HepG2 (cell line): ENCODE measurements around the gene CCDC148. TPM values are rescaled to one million over a fixed set of nuclear protein-coding genes. Genes with fewer than 3 reads are reported as not detected.

Experiments used
- CBX5 ChIP-seq: sonication (generic); formaldehyde crosslinking; IDR thresholded peaks from 2 replicates; pipeline ENCODE4 v1.4.0; 2020; ENCODE audit warnings: missing genetic modification reagents, borderline replicate concordance
- FOSL2 ChIP-seq: sonication (generic); formaldehyde crosslinking; IDR thresholded peaks from 2 replicates; pipeline ENCODE4 v1.4.0; 2020; ENCODE audit warnings: missing genetic modification reagents
- HMGA1 ChIP-seq: sonication (generic); formaldehyde crosslinking; conservative IDR thresholded peaks from 2 replicates; pipeline ENCODE4 v1.4.0; 2020; ENCODE audit warnings: missing genetic modification reagents
- NAIF1 ChIP-seq: sonication (generic); formaldehyde crosslinking; IDR thresholded peaks from 2 replicates; pipeline ENCODE4 v1.5.0; 2020; ENCODE audit warnings: mild to moderate bottlenecking, missing genetic modification reagents, borderline replicate concordance
- NFE2L2 ChIP-seq: fragments of 150-350 bp; IDR thresholded peaks from 2 replicates; pipeline ENCODE4 v1.6.1; 2014; ENCODE audit warnings: low read length
- PCBP1 ChIP-seq: fragments of 200-400 bp; formaldehyde crosslinking; IDR thresholded peaks from 2 replicates; pipeline ENCODE4 v1.6.1; 2017; ENCODE audit warnings: mild to moderate bottlenecking, low read depth, low read length, borderline replicate concordance
- PPARG ChIP-seq: conservative IDR thresholded peaks from 2 replicates; pipeline ENCODE4 v1.6.1; 2016; ENCODE audit warnings: missing biosample characterization, missing genetic modification reagents
- RARA ChIP-seq: IDR thresholded peaks from 2 replicates; pipeline ENCODE4 v1.6.1; 2016; ENCODE audit warnings: missing genetic modification reagents, missing compliant biosample characterization
- SAP130 ChIP-seq: IDR thresholded peaks from 2 replicates; pipeline ENCODE4 v1.6.1; 2016; ENCODE audit warnings: low read depth
- SIX4 ChIP-seq: sonication (generic); formaldehyde crosslinking; IDR thresholded peaks from 2 replicates; pipeline ENCODE4 v1.4.0; 2020; ENCODE audit warnings: missing genetic modification reagents
- TCF7 ChIP-seq: sonication (generic); IDR thresholded peaks from 2 replicates; pipeline ENCODE4 v1.6.1; 2016; ENCODE audit warnings: antibody characterized with exemption, low read depth
- THAP8 ChIP-seq: sonication (generic); formaldehyde crosslinking; IDR thresholded peaks from 2 replicates; pipeline ENCODE4 v1.5.1; 2020; ENCODE audit warnings: missing genetic modification reagents, mild to moderate bottlenecking, borderline replicate concordance
- U2AF1 ChIP-seq: fragments of 200-400 bp; formaldehyde crosslinking; optimal IDR thresholded peaks from 2 replicates; pipeline ENCODE3; 2017; ENCODE audit warnings: mild to moderate bottlenecking, low read depth, low read length
- XRCC5 ChIP-seq: fragments of 200-400 bp; formaldehyde crosslinking; optimal IDR thresholded peaks from 2 replicates; pipeline ENCODE3; 2017; ENCODE audit warnings: mild to moderate bottlenecking, low read length
- ZBTB21 ChIP-seq: sonication (generic); formaldehyde crosslinking; IDR thresholded peaks from 2 replicates; pipeline ENCODE4 v1.4.0; 2020; ENCODE audit warnings: missing genetic modification reagents
- ZBTB46 ChIP-seq: sonication (generic); formaldehyde crosslinking; IDR thresholded peaks from 2 replicates; pipeline ENCODE4 v1.4.0; 2020; ENCODE audit warnings: mild to moderate bottlenecking, missing genetic modification reagents, borderline replicate concordance
- ZNF101 ChIP-seq: sonication (generic); formaldehyde crosslinking; IDR thresholded peaks from 2 replicates; pipeline ENCODE4 v1.4.0; 2020; ENCODE audit warnings: mild to moderate bottlenecking, low read depth, missing genetic modification reagents, borderline replicate concordance
- ZNF124 ChIP-seq: sonication (generic); formaldehyde crosslinking; IDR thresholded peaks from 2 replicates; pipeline ENCODE4 v1.4.0; 2020; ENCODE audit warnings: missing genetic modification reagents
- ZNF329 ChIP-seq: sonication (generic); formaldehyde crosslinking; IDR thresholded peaks from 2 replicates; pipeline ENCODE4 v1.9.0; 2021; ENCODE audit warnings: low read depth, mild to moderate bottlenecking, missing genetic modification reagents
- ZNF335 ChIP-seq: sonication (generic); formaldehyde crosslinking; IDR thresholded peaks from 2 replicates; pipeline ENCODE4 v1.4.0; 2020; ENCODE audit warnings: missing genetic modification reagents
- ZNF446 ChIP-seq: sonication (generic); formaldehyde crosslinking; IDR thresholded peaks from 2 replicates; pipeline ENCODE4 v1.5.0; 2020; ENCODE audit warnings: mild to moderate bottlenecking, missing genetic modification reagents
- ZNF513 ChIP-seq: sonication (generic); formaldehyde crosslinking; conservative IDR thresholded peaks from 2 replicates; pipeline ENCODE4 v1.5.0; 2020; ENCODE audit warnings: missing genetic modification reagents
- ZNF562 ChIP-seq: sonication (generic); formaldehyde crosslinking; IDR thresholded peaks from 2 replicates; pipeline ENCODE4 v1.8.0; 2022; ENCODE audit warnings: missing genetic modification reagents, borderline replicate concordance
- ZNF672 ChIP-seq: sonication (generic); formaldehyde crosslinking; IDR thresholded peaks from 2 replicates; pipeline ENCODE4 v1.8.1; 2022; ENCODE audit warnings: missing genetic modification reagents
- ZNF7 ChIP-seq: IDR thresholded peaks from 2 replicates; pipeline ENCODE4 v1.6.1; 2016; ENCODE audit warnings: missing biosample characterization, missing genetic modification reagents
- ZNF709 ChIP-seq: sonication (generic); formaldehyde crosslinking; IDR thresholded peaks from 2 replicates; pipeline ENCODE4 v1.5.0; 2020; ENCODE audit warnings: mild to moderate bottlenecking, missing genetic modification reagents
- ZNF775 ChIP-seq: sonication (generic); formaldehyde crosslinking; IDR thresholded peaks from 2 replicates; pipeline ENCODE4 v1.4.0; 2020; ENCODE audit warnings: missing genetic modification reagents, mild to moderate bottlenecking, moderate library complexity, borderline replicate concordance
- ZSCAN31 ChIP-seq: sonication (generic); formaldehyde crosslinking; IDR thresholded peaks from 2 replicates; pipeline ENCODE4 v1.5.0; 2020; ENCODE audit warnings: low read depth, mild to moderate bottlenecking, missing genetic modification reagents
- polyA plus RNA-seq, 8 experiments: library from polyadenylated mRNA; depleted of rRNA in 3 of 8; stranded (reverse) in 7 of 8; unstranded in 1 of 8; fragments of >200 nt; fragmentation: Illumina TruSeq in 4 of 8; extraction: Trizol in 4 of 8; gene quantifications; 2 replicates each; pipeline versions ENCODE4 v1.2.1 to v1.2.3, GENCODE V29; 2011 to 2016; ENCODE audit warnings: low read depth in 4 of 8, missing spikeins in 1 of 8, mixed read lengths in 1 of 8; ENCODE audit not compliant: insufficient read depth in 1 of 8
- total RNA-seq, 5 experiments: library from RNA; depleted of rRNA; stranded (reverse); fragments of >200 nt; fragmentation: Illumina TruSeq; extraction: Trizol; gene quantifications; 2 replicates each; pipeline ENCODE4 v1.2.3, GENCODE V29; 2016; ENCODE audit warnings: low read depth in 1 of 5

CCDC148 gene
- total and polyA plus RNA-seq, 2 of the 13 experiments (the other 11 are each of a cell fraction or from before 2014, with no cell fraction given), result 0.30 to 0.49 TPM

- TF ChIP-seq THAP8 (CRISPR knock-in tag), result no peak
- TF ChIP-seq ZNF335 (CRISPR knock-in tag), result no peak; the same call in 1 of the 2 replicates
- TF ChIP-seq NAIF1, result no peak
- TF ChIP-seq ZNF329 (CRISPR knock-in tag), result no peak
- 0 out of 2 replicates have a peak, but pooled peaks have one; percentile 17 for TF ChIP-seq TCF7
- TF ChIP-seq ZNF7 (CRISPR knock-in tag), result no peak
- peak; percentile 71; the same call in 1 of the 2 replicates for TF ChIP-seq ZNF124 (CRISPR knock-in tag)
- TF ChIP-seq ZNF446 (CRISPR knock-in tag), result no peak
- TF ChIP-seq ZBTB21 (CRISPR knock-in tag), result no peak
- TF ChIP-seq NFE2L2, result no peak
- TF ChIP-seq ZBTB46, result no peak
- TF ChIP-seq ZNF709 (CRISPR knock-in tag), result 0 out of 2 replicates have a peak, but pooled peaks have one; percentile 52
- TF ChIP-seq SAP130 (CRISPR knock-in tag), result peak; percentile 67
- no peak for TF ChIP-seq ZNF513 (CRISPR knock-in tag)
- TF ChIP-seq U2AF1, result no peak
- no peak for TF ChIP-seq ZNF562 (CRISPR knock-in tag)
- peak; percentile 97 for TF ChIP-seq FOSL2
- TF ChIP-seq ZNF672 (CRISPR knock-in tag), result no peak
- TF ChIP-seq CBX5, result peak; percentile 97; the same call in 1 of the 2 replicates
- TF ChIP-seq PCBP1, result no peak
- 0 out of 2 replicates have a peak, but pooled peaks have one; percentile 49 for TF ChIP-seq ZSCAN31 (CRISPR knock-in tag)
- TF ChIP-seq ZNF101 (CRISPR knock-in tag), result no peak
- peak; percentile 88 for TF ChIP-seq XRCC5
- no peak for TF ChIP-seq HMGA1 (CRISPR knock-in tag)
- 0 out of 2 replicates have a peak, but pooled peaks have one; percentile 36 for TF ChIP-seq PPARG (CRISPR knock-in tag)
- no peak for TF ChIP-seq SIX4
- TF ChIP-seq ZNF775, result no peak; the same call in 1 of the 2 replicates
- TF ChIP-seq RARA (CRISPR knock-in tag), result peak; percentile 70
These were observed 328.2 kb downstream of the CCDC148 start (continued) for GRCh38 chr2:158128168-158128973.
